ENCODE measurements around the gene FANCC.
"Not testable (repeated sequence)": the region's sequence is repeated elsewhere in the genome, so short reads cannot be mapped to it uniquely, and the experiment has no call there.

Gene FANCC

DNA sequence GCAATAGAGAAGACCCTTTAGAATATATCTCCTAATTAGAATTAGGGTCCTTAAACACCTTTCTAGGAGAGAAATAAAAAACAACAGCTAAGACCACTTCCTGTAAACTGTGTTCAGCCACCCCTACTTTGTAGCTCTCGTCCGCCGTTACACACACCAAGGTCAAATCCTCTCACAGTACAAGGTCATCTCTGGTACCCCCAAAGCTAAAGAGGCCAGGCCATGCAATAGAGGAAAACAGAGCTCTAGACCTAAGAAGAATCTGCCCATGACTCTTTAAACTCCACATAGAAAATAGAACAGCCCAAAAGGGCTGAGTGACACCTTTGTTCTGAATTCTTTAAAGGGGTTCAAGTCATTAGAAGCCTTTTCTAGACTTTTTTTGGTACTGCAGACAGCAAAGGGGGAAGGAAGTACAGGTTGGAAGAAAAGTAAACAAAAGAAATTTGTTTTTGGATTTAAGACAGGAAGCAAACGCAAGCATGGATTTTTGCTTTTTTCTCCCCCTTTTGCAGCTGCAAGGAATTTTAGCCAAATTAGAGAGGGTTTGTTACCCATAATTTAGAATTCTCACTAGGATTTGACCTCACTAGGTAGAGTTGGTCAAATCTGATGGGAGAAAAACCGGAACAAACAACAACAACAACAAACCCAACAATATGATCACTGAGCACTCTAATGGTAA lies 13.4 kb upstream of the FANCC start:
- in situ Hi-C loops (cut with MboI; ENCODE audit: low sequenced_read_pairs): no loop called here

DNA sequence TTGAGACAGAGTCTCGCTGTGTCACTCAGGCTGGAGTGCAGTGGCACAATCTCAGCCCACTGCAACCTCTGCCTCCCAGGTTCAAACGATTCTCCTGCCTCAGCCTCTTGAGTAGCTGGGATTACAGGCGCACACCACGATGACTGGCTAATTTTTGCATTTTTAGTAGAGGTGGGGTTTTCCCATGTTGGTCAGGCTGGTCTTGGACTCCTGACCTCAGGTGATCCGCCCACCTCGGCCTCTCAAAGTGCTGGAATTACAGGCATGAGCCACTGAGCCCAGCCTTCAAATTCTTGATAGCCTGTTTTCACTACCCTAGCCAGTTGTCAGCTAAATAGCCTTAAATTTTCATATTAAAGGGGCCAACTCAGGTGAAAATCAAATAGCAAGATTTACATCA lies 11.6 kb upstream of the FANCC start:
- in situ Hi-C loops (cut with MboI; ENCODE audit: low sequenced_read_pairs): not testable (repeated sequence)

- in situ Hi-C loops (cut with MboI; ENCODE audit: low sequenced_read_pairs): no loop called here
Observed at GRCh38 chr9:95327239-95327865, 9.8 kb upstream of the FANCC start.

- in situ Hi-C loops (cut with MboI; ENCODE audit: low sequenced_read_pairs): no loop called here
Observed at GRCh38 chr9:95325221-95325620, 7.7 kb upstream of the FANCC start.

- in situ Hi-C loops (cut with MboI; ENCODE audit: low sequenced_read_pairs): no loop called here
Observed at GRCh38 chr9:95317893-95318211, 343 bp upstream of the FANCC start.

GRCh38 chr9:95316794-95317118 lies 753 bp downstream of the FANCC start:
- in situ Hi-C loops (cut with MboI; ENCODE audit: low sequenced_read_pairs): no loop called here

GRCh38 chr9:95316274-95316673 lies 1.2 kb downstream of the FANCC start:
- in situ Hi-C loops (cut with MboI; ENCODE audit: low sequenced_read_pairs): no loop called here

GRCh38 chr9:95315108-95315746 lies 2.3 kb downstream of the FANCC start:
- in situ Hi-C loops (cut with MboI; ENCODE audit: low sequenced_read_pairs): no loop called here

DNA sequence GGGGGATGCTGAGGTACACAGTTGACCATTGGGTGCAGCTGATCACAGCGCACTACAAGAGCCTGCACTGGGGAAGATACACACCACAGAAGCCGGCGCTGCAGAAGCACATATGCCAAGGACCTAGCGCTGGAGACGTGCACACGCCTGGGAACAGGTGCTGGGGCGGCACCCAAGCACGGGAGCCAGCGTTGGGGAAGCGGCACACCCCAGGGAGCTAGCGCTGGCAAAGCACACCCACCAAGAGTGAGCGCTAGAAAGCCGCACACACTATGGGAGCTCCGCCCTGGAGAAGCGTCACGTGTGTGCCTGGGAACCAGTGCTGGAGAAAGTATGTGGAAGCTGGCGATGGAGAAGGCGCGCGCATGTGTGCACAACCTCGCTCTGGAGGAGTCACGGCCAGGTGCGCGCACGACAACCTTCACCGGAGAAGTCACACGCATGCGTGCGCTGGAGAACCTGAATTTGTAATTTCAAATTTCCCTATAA lies 4.5 kb downstream of the FANCC start:
- in situ Hi-C loops (cut with MboI; ENCODE audit: low sequenced_read_pairs): no loop called here

GRCh38 chr9:95311961-95312360 lies 5.5 kb downstream of the FANCC start:
- in situ Hi-C loops (cut with MboI; ENCODE audit: low sequenced_read_pairs): no loop called here

DNA sequence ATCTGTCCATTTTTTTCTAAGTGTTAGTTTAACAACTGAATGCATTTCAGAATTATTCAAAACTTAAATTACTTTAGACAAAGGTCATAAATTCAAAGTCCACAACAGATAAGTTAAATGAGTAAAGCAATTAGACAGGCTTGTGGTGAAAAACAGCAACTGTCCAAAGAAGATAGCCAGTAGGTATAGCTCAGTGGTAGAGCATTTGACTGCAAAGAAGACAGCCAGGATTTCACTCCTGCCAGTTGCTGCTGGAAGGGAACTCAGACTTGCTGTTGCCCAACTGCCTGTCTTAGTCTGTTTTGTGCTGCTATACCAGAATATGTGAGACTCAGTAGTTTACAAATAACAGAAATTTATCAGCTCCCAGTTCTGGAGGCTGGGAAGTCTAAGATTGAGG lies 10.0 kb downstream of the FANCC start:
- in situ Hi-C loops (cut with MboI; ENCODE audit: low sequenced_read_pairs): no loop called here

DNA sequence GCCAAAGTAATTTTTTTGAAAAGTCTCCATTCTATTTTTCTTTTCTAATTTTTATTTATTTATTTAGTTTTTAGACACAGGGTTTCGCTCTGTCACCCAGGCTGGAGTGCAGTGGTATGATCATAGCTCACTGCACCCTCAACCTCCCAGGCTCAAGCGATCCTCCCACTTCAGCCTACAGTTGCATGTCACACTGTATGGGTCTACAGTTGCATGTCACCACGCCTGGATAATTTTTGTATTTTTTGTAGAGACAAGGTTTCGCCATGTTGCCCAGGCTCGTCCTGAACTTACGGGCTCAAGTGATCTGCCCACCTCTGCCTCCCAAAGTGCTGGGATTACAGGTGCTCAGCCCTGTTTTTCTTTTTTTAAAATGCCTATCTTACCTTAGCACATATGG lies 10.7 kb downstream of the FANCC start:
- in situ Hi-C loops (cut with MboI; ENCODE audit: low sequenced_read_pairs): no loop called here

DNA sequence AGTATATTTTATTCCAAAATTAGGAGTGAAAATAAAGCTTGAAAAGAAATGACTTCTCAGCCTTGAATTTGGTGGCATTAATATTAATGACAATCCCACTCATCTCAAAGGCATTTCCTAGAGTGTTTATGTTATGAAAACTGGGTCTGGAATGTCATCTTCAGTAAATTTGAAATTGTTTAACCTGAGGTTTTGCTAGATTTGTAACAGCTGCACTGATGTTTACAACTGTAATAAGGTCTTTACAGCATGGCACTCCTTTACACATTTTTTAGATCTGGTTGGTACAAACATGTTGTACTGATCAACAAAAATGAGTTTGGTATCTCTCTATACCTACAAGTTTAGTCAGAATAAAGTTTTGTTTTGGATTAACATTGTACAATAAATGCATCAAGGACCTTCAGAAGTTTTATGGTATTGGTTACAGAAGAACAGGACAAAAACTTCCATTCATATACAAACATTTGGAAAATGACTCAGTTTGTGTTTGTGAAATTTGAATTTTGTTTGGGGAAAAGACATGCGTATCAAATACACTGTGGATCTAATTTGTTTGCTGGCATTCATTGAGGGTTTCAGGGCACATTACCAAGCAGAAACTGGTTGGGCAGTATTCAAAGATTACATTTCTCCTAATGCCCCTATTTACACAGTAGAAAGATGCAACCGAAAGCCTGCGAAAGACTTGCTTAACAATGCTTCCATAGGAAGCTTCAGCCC lies 11.6 kb downstream of the FANCC start:
- in situ Hi-C loops (cut with MboI; ENCODE audit: low sequenced_read_pairs): no loop called here

DNA sequence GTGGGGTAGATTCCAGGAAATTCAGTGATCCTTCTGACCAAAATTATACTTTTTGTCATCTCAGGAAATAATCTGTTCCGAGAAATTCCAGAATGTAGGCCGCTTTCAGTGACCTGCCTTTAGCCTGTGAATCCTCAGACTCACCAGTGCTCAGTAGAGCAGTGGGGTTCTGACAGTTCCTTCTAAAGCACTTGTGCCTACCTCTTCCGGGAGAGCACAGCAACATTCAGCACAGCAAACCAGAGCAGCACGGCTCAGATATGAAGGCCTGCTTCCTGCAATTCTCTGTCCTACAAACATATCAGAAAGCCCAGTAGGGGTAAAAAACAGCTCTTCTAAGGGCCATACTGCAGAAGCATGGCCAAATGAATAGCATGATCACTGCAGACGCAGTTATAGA lies 15.0 kb downstream of the FANCC start:
- in situ Hi-C loops (cut with MboI; ENCODE audit: low sequenced_read_pairs): no loop called here

DNA sequence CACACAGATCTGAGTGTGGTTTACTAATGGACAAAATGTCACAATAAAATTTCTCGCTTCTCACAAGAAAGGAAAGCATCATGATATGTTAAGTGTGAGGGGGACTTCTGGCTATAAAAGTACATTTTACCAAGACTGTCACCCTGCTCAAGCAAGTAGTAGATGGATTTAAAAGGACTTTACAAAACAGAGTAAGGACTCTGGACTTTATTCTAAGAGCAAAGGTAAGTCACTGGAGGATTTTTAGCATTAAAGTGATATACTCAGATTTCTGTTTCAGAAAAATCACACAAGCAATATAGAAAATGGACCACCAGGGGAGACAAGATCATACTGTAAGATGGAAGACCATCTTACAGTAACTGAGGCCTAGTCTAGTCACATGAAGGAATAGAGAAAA lies 19.7 kb downstream of the FANCC start:
- in situ Hi-C loops (cut with MboI; ENCODE audit: low sequenced_read_pairs): no loop called here

- in situ Hi-C loops (cut with MboI; ENCODE audit: low sequenced_read_pairs): no loop called here
Observed at GRCh38 chr9:95297316-95297715, 20.2 kb downstream of the FANCC start.

GRCh38 chr9:95296761-95297160 lies 20.7 kb downstream of the FANCC start:
- in situ Hi-C loops (cut with MboI; ENCODE audit: low sequenced_read_pairs): no loop called here

GRCh38 chr9:95293296-95293695 lies 24.2 kb downstream of the FANCC start:
- in situ Hi-C loops (cut with MboI; ENCODE audit: low sequenced_read_pairs): not testable (repeated sequence)

DNA sequence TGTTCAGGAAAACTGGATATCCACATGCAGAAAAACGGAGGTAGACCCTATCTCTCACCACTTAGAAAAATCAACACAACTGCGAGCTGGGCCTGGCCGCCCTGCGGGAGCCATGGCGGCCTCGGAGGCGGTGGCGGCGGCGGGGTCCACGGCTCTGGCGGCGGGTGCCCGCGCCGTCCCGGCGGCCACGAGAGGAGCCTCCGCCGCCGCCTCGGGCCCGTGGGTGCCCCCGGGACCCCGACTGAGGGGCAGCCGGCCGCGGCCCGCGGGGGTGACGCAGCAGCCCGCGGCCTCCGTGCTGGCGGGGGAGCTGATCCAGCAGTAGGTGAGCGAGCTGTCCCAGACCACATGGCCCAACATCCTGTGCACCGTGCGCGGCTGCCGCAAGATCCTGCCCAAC lies 25.3 kb downstream of the FANCC start:
- in situ Hi-C loops (cut with MboI; ENCODE audit: low sequenced_read_pairs): no loop called here

DNA sequence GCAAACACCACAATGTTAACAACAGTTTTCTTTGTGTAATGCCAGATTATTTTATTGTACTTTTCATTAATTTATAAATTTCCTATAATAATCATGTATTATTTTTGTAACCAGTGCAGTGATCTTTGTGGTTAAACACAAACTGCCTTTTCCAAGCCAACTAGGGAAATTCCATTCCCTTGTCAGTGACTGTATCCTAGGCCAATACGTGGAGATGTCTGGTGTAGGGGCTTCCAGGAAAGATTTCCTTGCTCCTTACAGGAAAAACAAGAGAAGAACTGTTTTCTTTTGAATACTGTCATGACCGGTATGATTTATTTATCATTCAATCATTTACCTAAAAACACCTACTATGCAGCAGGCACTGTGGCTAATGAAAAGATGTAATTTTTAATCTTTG lies 31.4 kb downstream of the FANCC start:
- in situ Hi-C loops (cut with MboI; ENCODE audit: low sequenced_read_pairs): no loop called here

- in situ Hi-C loops (cut with MboI; ENCODE audit: low sequenced_read_pairs): no loop called here
Observed at GRCh38 chr9:95285307-95285706, 32.2 kb downstream of the FANCC start.

All from hTERT RPE-1 (cell line).